D721Med (cell line): ENCODE measurements around the gene GASK1A.

Source experiments
- DNase-seq: peaks from one replicate; pipeline ENCODE4 v3.0.0; 2011; ENCODE audit warnings: low spot score; ENCODE audit not compliant: insufficient read length
- FAIRE-seq: peaks from 2 replicates; lab custom pipeline; 2011; peaks lifted over from hg19 to GRCh38; lab: Jason Lieb, UNC
- CTCF ChIP-seq: IDR thresholded peaks from 2 replicates; pipeline ENCODE4 v1.5.1; 2012; ENCODE audit warnings: mild to moderate bottlenecking, control low read depth; ENCODE audit not compliant: insufficient read depth; ENCODE audit errors: missing control alignments

GASK1A gene

GRCh38 chr3:43001556-43002121 is 22.5 kb downstream of the GASK1A start:
- TF ChIP-seq CTCF: no peak
- DNase-seq (no peak), FAIRE-seq (no peak)

GRCh38 chr3:43004282-43004681 is 25.2 kb downstream of the GASK1A start:
- FAIRE-seq (no peak), DNase-seq (no peak)
- TF ChIP-seq CTCF: no peak

- DNase-seq (no peak), FAIRE-seq (no peak)
- TF ChIP-seq CTCF: no peak
Measured at GRCh38 chr3:43005253-43005652, 26.1 kb downstream of the GASK1A start.

GRCh38 chr3:43005981-43006380 is 26.9 kb downstream of the GASK1A start:
- DNase-seq (no peak), FAIRE-seq (no peak)
- no peak for TF ChIP-seq CTCF

GRCh38 chr3:43006825-43007224 is 27.7 kb downstream of the GASK1A start:
- FAIRE-seq (no peak), DNase-seq (no peak)
- TF ChIP-seq CTCF: no peak

- no peak for TF ChIP-seq CTCF
- no peak for FAIRE-seq
- no peak for DNase-seq
Measured at GRCh38 chr3:43009547-43009946, 30.4 kb downstream of the GASK1A start.

GRCh38 chr3:43010638-43011037 is 31.5 kb downstream of the GASK1A start:
- no peak for DNase-seq
- FAIRE-seq: no peak
- no peak for TF ChIP-seq CTCF
